GM18498 (cell line): Measurements from ENCODE around the gene DUSP3.

Experiments used
- ATAC-seq: cut with Tn5 transposase; IDR thresholded peaks from one replicate; pipeline ENCODE4 v1.9.1; 2021; ENCODE audit warnings: mild to moderate bottlenecking, moderate library complexity; ENCODE audit not compliant: unreplicated experiment

DUSP3 gene

GRCh38 chr17:43737722-43738121, 41.1 kb downstream of the DUSP3 start:
- no peak for ATAC-seq

GRCh38 chr17:43736389-43736788, 42.4 kb downstream of the DUSP3 start:
- no peak for ATAC-seq

GRCh38 chr17:43734376-43734775, 44.4 kb downstream of the DUSP3 start:
- ATAC-seq = no peak

- ATAC-seq = no peak
These were observed 44.8 kb downstream of the DUSP3 start for GRCh38 chr17:43733956-43734355.

- no peak for ATAC-seq
These were observed 45.8 kb downstream of the DUSP3 start for GRCh38 chr17:43732958-43733357.

GRCh38 chr17:43728081-43728480, 50.7 kb downstream of the DUSP3 start:
- no peak for ATAC-seq

GRCh38 chr17:43723697-43724359, 54.9 kb downstream of the DUSP3 start:
- no peak for ATAC-seq

- no peak for ATAC-seq
These were observed 55.7 kb downstream of the DUSP3 start for GRCh38 chr17:43722870-43723665.

- ATAC-seq = no peak
These were observed 56.5 kb downstream of the DUSP3 start for GRCh38 chr17:43722269-43722619.

- ATAC-seq = no peak
These were observed 57.1 kb downstream of the DUSP3 start for GRCh38 chr17:43721537-43722268.

GRCh38 chr17:43720311-43721060, 58.3 kb downstream of the DUSP3 start:
- peak; percentile 85 for ATAC-seq

- no peak for ATAC-seq
These were observed 59.2 kb downstream of the DUSP3 start for GRCh38 chr17:43719578-43719977.

- ATAC-seq = no peak
These were observed 60.2 kb downstream of the DUSP3 start for GRCh38 chr17:43718544-43718943.

GRCh38 chr17:43717913-43718312, 60.9 kb downstream of the DUSP3 start:
- no peak for ATAC-seq
